Muscle of back (tissue), 11 donors: ENCODE measurements around the gene TUBGCP2. TPM values are rescaled to one million over a fixed set of nuclear protein-coding genes. Genes with fewer than 3 reads are reported as not detected.
A peak's percentile ranks its signal among the peaks of the same experiment; 100 is the strongest.

ENCODE experiments used
- DNase-seq, 3 donors: peaks; one replicate each; pipeline versions ENCODE4 v3.0.0 to v3.0.0-alpha.2; 2013
- polyA plus RNA-seq, 10 donors: library from polyadenylated mRNA; unstranded; fragments of 120-200 nt; gene quantifications; one replicate each; pipeline ENCODE4 v1.2.1, GENCODE V29; 2013; ENCODE audit not compliant: insufficient read length in 10 of 10

Gene TUBGCP2
- polyA plus RNA-seq, 10 donors: 33.9 to 43.6 (median 40.1) TPM

- DNase-seq: peak in 1 of 3 donors; percentile 11
These were observed 78.1 kb downstream of the TUBGCP2 start for GRCh38 chr10:133230387-133231195.

DNA sequence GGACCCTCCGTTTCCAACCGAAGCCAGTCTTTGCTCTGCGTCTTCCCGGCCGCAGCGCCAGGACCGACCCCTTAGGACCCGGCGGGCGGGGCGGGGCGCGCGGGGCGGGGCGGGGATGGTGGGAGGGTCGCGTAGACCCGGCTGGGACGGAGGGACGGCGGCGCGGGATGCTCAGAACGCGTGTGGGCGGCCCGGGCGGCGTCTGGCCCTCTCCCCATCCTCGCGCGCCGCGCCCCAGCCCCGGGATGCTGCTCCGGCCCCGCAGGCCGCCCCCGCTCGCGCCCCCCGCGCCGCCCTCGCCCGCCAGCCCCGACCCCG, 78.7 kb downstream of the TUBGCP2 start, which contains the start of gene UTF1:
Gene UTF1, plus strand, starts transcription at position 174 of the 318 bp plus-strand sequence. Its CDS starts 72 bp downstream, at position 246.
- no peak for DNase-seq

- no peak for DNase-seq
These were observed 79.2 kb downstream of the TUBGCP2 start for GRCh38 chr10:133229265-133230043.

Other genes with a start within 250 kb of the TUBGCP2 start
- 1 to 10 TPM; 1.8 to 3.2 (median 2.5) TPM for gene ADGRA1, start 220.9 kb downstream of the TUBGCP2 start, polyA plus RNA-seq
- 1 to 10 TPM; 1.4 to 7.5 (median 4.1) TPM for gene KNDC1, start 148.7 kb downstream of the TUBGCP2 start, polyA plus RNA-seq
- under 1 TPM in 2 of 10 donors, not detected in 8; 0.11 to 0.18 TPM for gene UTF1, start 78.7 kb downstream of the TUBGCP2 start, polyA plus RNA-seq
- gene VENTX, start 71.0 kb downstream of the TUBGCP2 start, polyA plus RNA-seq: under 1 TPM; 0.09 to 0.24 (median 0.18) TPM
- gene ADAM8, start 32.0 kb downstream of the TUBGCP2 start, polyA plus RNA-seq: 1 to 10 TPM in 9 of 10 donors, under 1 TPM in 1; 0.70 to 3.3 (median 1.6) TPM
- gene ZNF511, start within 50 bp of the TUBGCP2 start, polyA plus RNA-seq: 10 to 100 TPM; 29.0 to 40.0 (median 33.4) TPM
- under 1 TPM in 1 of 10 donors, not detected in 9; 0.30 TPM for gene CALY, start 28.0 kb upstream of the TUBGCP2 start, polyA plus RNA-seq
- under 1 TPM in 4 of 10 donors, not detected in 6; 0.27 to 0.39 (median 0.30) TPM for gene PRAP1, start 38.5 kb upstream of the TUBGCP2 start, polyA plus RNA-seq
- gene FUOM, start 49.1 kb upstream of the TUBGCP2 start, polyA plus RNA-seq: 1 to 10 TPM; 2.6 to 9.3 (median 4.7) TPM
- 100 to 1,000 TPM in 9 of 10 donors, 10 to 100 TPM in 1; 96.4 to 132 (median 123) TPM for gene ECHS1, start 64.5 kb upstream of the TUBGCP2 start, polyA plus RNA-seq
- gene PAOX, start 70.4 kb upstream of the TUBGCP2 start, polyA plus RNA-seq: 1 to 10 TPM; 2.6 to 5.4 (median 3.0) TPM
- 10 to 100 TPM; 28.2 to 48.8 (median 36.5) TPM for gene MTG1, start 85.3 kb upstream of the TUBGCP2 start, polyA plus RNA-seq
- gene SPRN, start 115.8 kb upstream of the TUBGCP2 start, polyA plus RNA-seq: 1 to 10 TPM; 2.7 to 3.7 (median 3.1) TPM
- 1 to 10 TPM in 5 of 10 donors, under 1 TPM in 5; 0.56 to 2.4 (median 0.98) TPM for gene SCART1, start 145.1 kb upstream of the TUBGCP2 start, polyA plus RNA-seq
- 1 to 10 TPM in 3 of 10 donors, under 1 TPM in 7; 0.45 to 1.7 (median 0.95) TPM for gene CYP2E1, start 218.5 kb upstream of the TUBGCP2 start, polyA plus RNA-seq